Suppressor macrophage (primary cell): ENCODE data around the gene VOPP1.

Experiments used
- DNase-seq, 4 experiments: peaks; one replicate each; pipeline ENCODE4 v3.0.0-alpha.2; 2020 to 2022

VOPP1 gene

GRCh38 chr7:55576753-55577152 is 4.5 kb upstream of the VOPP1 start:
- DNase-seq, result no peak

GRCh38 chr7:55575733-55576132 is 3.4 kb upstream of the VOPP1 start:
- no peak for DNase-seq

- DNase-seq, result no peak
These were observed 2.8 kb upstream of the VOPP1 start for GRCh38 chr7:55575098-55575497.

GRCh38 chr7:55574051-55574717 is 1.9 kb upstream of the VOPP1 start:
- DNase-seq, result peak in 3 of 4 experiments; percentile 39 to 58 (median 58)

GRCh38 chr7:55573234-55573900 is 1.1 kb upstream of the VOPP1 start:
- no peak for DNase-seq

- DNase-seq, result peak; percentile 61 to 82 (median 72)
These were observed 558 bp downstream of the VOPP1 start for GRCh38 chr7:55571511-55572377.

- peak in 3 of 4 experiments; percentile 29 to 41 (median 34) for DNase-seq
These were observed 1.4 kb downstream of the VOPP1 start for GRCh38 chr7:55570939-55571338.

GRCh38 chr7:55570218-55570873 is 2.0 kb downstream of the VOPP1 start:
- no peak for DNase-seq

GRCh38 chr7:55569797-55570196 is 2.5 kb downstream of the VOPP1 start:
- DNase-seq, result no peak

- DNase-seq, result no peak
These were observed 3.0 kb downstream of the VOPP1 start for GRCh38 chr7:55569269-55569663.

- DNase-seq, result no peak
These were observed 3.6 kb downstream of the VOPP1 start for GRCh38 chr7:55568613-55569268.

- DNase-seq, result no peak
These were observed 4.7 kb downstream of the VOPP1 start for GRCh38 chr7:55567571-55567970.

GRCh38 chr7:55565681-55566080 is 6.6 kb downstream of the VOPP1 start:
- peak in 2 of 4 experiments; percentile 34 to 39 for DNase-seq

GRCh38 chr7:55563596-55564325 is 8.5 kb downstream of the VOPP1 start:
- peak in 1 of 4 experiments; percentile 36 for DNase-seq

GRCh38 chr7:55561690-55562089 is 10.6 kb downstream of the VOPP1 start:
- peak; percentile 21 to 77 (median 64) for DNase-seq

GRCh38 chr7:55558962-55559920 is 13.1 kb downstream of the VOPP1 start:
- DNase-seq, result no peak

GRCh38 chr7:55557666-55558188 is 14.6 kb downstream of the VOPP1 start:
- DNase-seq, result peak in 1 of 4 experiments; percentile 42

GRCh38 chr7:55556492-55556891 is 15.8 kb downstream of the VOPP1 start:
- DNase-seq, result no peak

- DNase-seq, result no peak
These were observed 16.3 kb downstream of the VOPP1 start for GRCh38 chr7:55556031-55556430.

- DNase-seq, result no peak
These were observed 17.1 kb downstream of the VOPP1 start for GRCh38 chr7:55555160-55555559.
